ENCODE measurements around the gene INPP5K. TPM values are rescaled to one million over a fixed set of nuclear protein-coding genes. Genes with fewer than 3 reads are reported as not detected.

The INPP5K gene
- total and polyA plus RNA-seq, 10 of the 15 experiments (the other 5 are each of a cell fraction or from before 2014, with no cell fraction given): 0.58 to 41.2 (median 23.3) TPM

DNA sequence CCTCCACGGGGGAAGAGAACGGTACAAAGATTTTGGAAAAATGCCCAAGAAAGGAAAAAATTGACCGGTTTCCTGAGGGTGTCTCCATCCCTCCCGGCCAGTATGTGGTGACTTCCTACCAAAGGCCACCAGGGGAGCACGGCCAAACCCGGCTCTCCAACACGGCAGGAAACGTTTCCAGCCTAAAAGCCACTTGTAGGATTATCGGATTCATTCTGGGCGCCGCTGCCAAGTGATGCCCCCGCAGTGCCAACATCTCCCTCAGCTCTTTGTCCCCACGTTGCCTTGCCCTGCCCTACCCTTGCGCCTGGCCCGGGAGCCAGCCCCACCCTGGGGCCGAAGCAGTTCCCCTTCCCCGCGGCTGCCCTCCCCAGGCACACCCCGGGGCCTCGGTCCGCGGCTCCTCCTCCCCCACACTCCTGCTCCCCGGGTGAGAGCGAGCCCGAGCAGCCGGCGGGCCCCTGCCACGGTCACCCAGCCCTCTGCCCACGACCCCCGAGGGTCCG is 61.1 kb downstream of the INPP5K start (continued):
- TF ChIP-seq, protein P1, sequence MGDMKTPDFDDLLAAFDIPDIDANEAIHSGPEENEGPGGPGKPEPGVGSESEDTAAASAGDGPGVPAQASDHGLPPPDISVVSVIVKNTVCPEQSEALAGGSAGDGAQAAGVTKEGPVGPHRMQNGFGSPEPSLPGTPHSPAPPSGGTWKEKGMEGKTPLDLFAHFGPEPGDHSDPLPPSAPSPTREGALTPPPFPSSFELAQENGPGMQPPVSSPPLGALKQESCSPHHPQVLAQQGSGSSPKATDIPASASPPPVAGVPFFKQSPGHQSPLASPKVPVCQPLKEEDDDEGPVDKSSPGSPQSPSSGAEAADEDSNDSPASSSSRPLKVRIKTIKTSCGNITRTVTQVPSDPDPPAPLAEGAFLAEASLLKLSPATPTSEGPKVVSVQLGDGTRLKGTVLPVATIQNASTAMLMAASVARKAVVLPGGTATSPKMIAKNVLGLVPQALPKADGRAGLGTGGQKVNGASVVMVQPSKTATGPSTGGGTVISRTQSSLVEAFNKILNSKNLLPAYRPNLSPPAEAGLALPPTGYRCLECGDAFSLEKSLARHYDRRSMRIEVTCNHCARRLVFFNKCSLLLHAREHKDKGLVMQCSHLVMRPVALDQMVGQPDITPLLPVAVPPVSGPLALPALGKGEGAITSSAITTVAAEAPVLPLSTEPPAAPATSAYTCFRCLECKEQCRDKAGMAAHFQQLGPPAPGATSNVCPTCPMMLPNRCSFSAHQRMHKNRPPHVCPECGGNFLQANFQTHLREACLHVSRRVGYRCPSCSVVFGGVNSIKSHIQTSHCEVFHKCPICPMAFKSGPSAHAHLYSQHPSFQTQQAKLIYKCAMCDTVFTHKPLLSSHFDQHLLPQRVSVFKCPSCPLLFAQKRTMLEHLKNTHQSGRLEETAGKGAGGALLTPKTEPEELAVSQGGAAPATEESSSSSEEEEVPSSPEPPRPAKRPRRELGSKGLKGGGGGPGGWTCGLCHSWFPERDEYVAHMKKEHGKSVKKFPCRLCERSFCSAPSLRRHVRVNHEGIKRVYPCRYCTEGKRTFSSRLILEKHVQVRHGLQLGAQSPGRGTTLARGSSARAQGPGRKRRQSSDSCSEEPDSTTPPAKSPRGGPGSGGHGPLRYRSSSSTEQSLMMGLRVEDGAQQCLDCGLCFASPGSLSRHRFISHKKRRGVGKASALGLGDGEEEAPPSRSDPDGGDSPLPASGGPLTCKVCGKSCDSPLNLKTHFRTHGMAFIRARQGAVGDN (IDR thresholded peaks at IDR 0.05): no peak
- TF ChIP-seq ATF7 (IDR thresholded peaks at IDR 0.05; ENCODE audit: low read depth) (no peak), MYC (IDR thresholded peaks at IDR 0.05; ENCODE audit: insufficient read depth, insufficient read length, insufficient replicate concordance, low read length, severe bottlenecking) (no peak), IKZF1 (conservative IDR thresholded peaks at IDR 0.05) (no peak; the same call in 1 of the 2 replicates), POLR2AphosphoS5 (IDR thresholded peaks at IDR 0.05; ENCODE audit: low read length) (no peak), FOXM1 (IDR thresholded peaks at IDR 0.05; ENCODE audit: low read depth, low read length) (no peak), LARP7 (IDR thresholded peaks at IDR 0.05) (no peak), RBBP5 (conservative IDR thresholded peaks at IDR 0.05) (no peak)
- TF ChIP-seq, protein P2, sequence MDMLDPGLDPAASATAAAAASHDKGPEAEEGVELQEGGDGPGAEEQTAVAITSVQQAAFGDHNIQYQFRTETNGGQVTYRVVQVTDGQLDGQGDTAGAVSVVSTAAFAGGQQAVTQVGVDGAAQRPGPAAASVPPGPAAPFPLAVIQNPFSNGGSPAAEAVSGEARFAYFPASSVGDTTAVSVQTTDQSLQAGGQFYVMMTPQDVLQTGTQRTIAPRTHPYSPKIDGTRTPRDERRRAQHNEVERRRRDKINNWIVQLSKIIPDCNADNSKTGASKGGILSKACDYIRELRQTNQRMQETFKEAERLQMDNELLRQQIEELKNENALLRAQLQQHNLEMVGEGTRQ (IDR thresholded peaks at IDR 0.05; ENCODE audit: borderline replicate concordance, low read depth, low read length): no peak
- TF ChIP-seq, protein P3, sequence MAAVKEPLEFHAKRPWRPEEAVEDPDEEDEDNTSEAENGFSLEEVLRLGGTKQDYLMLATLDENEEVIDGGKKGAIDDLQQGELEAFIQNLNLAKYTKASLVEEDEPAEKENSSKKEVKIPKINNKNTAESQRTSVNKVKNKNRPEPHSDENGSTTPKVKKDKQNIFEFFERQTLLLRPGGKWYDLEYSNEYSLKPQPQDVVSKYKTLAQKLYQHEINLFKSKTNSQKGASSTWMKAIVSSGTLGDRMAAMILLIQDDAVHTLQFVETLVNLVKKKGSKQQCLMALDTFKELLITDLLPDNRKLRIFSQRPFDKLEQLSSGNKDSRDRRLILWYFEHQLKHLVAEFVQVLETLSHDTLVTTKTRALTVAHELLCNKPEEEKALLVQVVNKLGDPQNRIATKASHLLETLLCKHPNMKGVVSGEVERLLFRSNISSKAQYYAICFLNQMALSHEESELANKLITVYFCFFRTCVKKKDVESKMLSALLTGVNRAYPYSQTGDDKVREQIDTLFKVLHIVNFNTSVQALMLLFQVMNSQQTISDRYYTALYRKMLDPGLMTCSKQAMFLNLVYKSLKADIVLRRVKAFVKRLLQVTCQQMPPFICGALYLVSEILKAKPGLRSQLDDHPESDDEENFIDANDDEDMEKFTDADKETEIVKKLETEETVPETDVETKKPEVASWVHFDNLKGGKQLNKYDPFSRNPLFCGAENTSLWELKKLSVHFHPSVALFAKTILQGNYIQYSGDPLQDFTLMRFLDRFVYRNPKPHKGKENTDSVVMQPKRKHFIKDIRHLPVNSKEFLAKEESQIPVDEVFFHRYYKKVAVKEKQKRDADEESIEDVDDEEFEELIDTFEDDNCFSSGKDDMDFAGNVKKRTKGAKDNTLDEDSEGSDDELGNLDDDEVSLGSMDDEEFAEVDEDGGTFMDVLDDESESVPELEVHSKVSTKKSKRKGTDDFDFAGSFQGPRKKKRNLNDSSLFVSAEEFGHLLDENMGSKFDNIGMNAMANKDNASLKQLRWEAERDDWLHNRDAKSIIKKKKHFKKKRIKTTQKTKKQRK (IDR thresholded peaks at IDR 0.05; ENCODE audit: low read depth, low read length): no peak
- TF ChIP-seq, protein P4, sequence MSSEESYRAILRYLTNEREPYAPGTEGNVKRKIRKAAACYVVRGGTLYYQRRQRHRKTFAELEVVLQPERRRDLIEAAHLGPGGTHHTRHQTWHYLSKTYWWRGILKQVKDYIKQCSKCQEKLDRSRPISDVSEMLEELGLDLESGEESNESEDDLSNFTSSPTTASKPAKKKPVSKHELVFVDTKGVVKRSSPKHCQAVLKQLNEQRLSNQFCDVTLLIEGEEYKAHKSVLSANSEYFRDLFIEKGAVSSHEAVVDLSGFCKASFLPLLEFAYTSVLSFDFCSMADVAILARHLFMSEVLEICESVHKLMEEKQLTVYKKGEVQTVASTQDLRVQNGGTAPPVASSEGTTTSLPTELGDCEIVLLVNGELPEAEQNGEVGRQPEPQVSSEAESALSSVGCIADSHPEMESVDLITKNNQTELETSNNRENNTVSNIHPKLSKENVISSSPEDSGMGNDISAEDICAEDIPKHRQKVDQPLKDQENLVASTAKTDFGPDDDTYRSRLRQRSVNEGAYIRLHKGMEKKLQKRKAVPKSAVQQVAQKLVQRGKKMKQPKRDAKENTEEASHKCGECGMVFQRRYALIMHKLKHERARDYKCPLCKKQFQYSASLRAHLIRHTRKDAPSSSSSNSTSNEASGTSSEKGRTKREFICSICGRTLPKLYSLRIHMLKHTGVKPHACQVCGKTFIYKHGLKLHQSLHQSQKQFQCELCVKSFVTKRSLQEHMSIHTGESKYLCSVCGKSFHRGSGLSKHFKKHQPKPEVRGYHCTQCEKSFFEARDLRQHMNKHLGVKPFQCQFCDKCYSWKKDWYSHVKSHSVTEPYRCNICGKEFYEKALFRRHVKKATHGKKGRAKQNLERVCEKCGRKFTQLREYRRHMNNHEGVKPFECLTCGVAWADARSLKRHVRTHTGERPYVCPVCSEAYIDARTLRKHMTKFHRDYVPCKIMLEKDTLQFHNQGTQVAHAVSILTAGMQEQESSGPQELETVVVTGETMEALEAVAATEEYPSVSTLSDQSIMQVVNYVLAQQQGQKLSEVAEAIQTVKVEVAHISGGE (CRISPR knock-in tag; IDR thresholded peaks at IDR 0.05): no peak
- TF ChIP-seq, protein P5, sequence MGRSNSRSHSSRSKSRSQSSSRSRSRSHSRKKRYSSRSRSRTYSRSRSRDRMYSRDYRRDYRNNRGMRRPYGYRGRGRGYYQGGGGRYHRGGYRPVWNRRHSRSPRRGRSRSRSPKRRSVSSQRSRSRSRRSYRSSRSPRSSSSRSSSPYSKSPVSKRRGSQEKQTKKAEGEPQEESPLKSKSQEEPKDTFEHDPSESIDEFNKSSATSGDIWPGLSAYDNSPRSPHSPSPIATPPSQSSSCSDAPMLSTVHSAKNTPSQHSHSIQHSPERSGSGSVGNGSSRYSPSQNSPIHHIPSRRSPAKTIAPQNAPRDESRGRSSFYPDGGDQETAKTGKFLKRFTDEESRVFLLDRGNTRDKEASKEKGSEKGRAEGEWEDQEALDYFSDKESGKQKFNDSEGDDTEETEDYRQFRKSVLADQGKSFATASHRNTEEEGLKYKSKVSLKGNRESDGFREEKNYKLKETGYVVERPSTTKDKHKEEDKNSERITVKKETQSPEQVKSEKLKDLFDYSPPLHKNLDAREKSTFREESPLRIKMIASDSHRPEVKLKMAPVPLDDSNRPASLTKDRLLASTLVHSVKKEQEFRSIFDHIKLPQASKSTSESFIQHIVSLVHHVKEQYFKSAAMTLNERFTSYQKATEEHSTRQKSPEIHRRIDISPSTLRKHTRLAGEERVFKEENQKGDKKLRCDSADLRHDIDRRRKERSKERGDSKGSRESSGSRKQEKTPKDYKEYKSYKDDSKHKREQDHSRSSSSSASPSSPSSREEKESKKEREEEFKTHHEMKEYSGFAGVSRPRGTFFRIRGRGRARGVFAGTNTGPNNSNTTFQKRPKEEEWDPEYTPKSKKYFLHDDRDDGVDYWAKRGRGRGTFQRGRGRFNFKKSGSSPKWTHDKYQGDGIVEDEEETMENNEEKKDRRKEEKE (IDR thresholded peaks at IDR 0.05): no peak
